Measurements from ENCODE around the gene TUBB3.
"Not testable (repeated sequence)": the region's sequence is repeated elsewhere in the genome, so short reads cannot be mapped to it uniquely, and the experiment has no call there.

Gene TUBB3

GRCh38 chr16:89944773-89945172 is 21.6 kb downstream of the TUBB3 start:
- no peak for DNase-seq

- no peak for DNase-seq
Observed at GRCh38 chr16:89945654-89946053, 22.5 kb downstream of the TUBB3 start.

- DNase-seq: no peak
Observed at GRCh38 chr16:89946515-89946914, 23.4 kb downstream of the TUBB3 start.

- DNase-seq: no peak
Observed at GRCh38 chr16:89949121-89949742, 26.1 kb downstream of the TUBB3 start.

GRCh38 chr16:89949756-89950155 is 26.6 kb downstream of the TUBB3 start:
- DNase-seq: no peak

- no peak for DNase-seq
Observed at GRCh38 chr16:89951509-89951908, 28.4 kb downstream of the TUBB3 start.

- DNase-seq: no peak
Observed at GRCh38 chr16:89952049-89952448, 28.9 kb downstream of the TUBB3 start.

GRCh38 chr16:89952551-89952950 is 29.4 kb downstream of the TUBB3 start:
- no peak for DNase-seq

GRCh38 chr16:89953671-89954406 is 30.7 kb downstream of the TUBB3 start:
- DNase-seq: no peak

- DNase-seq: no peak
Observed at GRCh38 chr16:89954462-89954861, 31.3 kb downstream of the TUBB3 start.

- DNase-seq: no peak
Observed at GRCh38 chr16:89955001-89955685, 32.0 kb downstream of the TUBB3 start.

GRCh38 chr16:89956505-89957215 is 33.5 kb downstream of the TUBB3 start:
- no peak for DNase-seq

- DNase-seq: no peak
Observed at GRCh38 chr16:89957216-89957785, 34.2 kb downstream of the TUBB3 start.

- no peak for DNase-seq
Observed at GRCh38 chr16:89958068-89958467, 34.9 kb downstream of the TUBB3 start.

GRCh38 chr16:89958596-89958995 is 35.5 kb downstream of the TUBB3 start:
- no peak for DNase-seq

- no peak for DNase-seq
Observed at GRCh38 chr16:89960966-89961365, 37.8 kb downstream of the TUBB3 start.

- no peak for DNase-seq
Observed at GRCh38 chr16:89961920-89962319, 38.8 kb downstream of the TUBB3 start.

GRCh38 chr16:89962754-89963498 is 39.8 kb downstream of the TUBB3 start:
- DNase-seq: no peak

GRCh38 chr16:89964201-89964600 is 41.1 kb downstream of the TUBB3 start:
- DNase-seq: no peak

GRCh38 chr16:89965447-89966225 is 42.5 kb downstream of the TUBB3 start:
- DNase-seq: no peak

GRCh38 chr16:89966756-89967155 is 43.6 kb downstream of the TUBB3 start:
- no peak for DNase-seq

GRCh38 chr16:89967436-89967835 is 44.3 kb downstream of the TUBB3 start:
- DNase-seq: not testable (repeated sequence)

Measured in amniotic stem cell (primary cell).